Femur (tissue), 1 donor: ENCODE data around the gene CLECL1.
"Not testable (repeated sequence)": the region's sequence is repeated elsewhere in the genome, so short reads cannot be mapped to it uniquely, and the experiment has no call there.

ENCODE experiments used
- DNase-seq: peaks from one replicate; pipeline ENCODE4 v3.0.0-alpha.2; 2017

The CLECL1 gene

DNA sequence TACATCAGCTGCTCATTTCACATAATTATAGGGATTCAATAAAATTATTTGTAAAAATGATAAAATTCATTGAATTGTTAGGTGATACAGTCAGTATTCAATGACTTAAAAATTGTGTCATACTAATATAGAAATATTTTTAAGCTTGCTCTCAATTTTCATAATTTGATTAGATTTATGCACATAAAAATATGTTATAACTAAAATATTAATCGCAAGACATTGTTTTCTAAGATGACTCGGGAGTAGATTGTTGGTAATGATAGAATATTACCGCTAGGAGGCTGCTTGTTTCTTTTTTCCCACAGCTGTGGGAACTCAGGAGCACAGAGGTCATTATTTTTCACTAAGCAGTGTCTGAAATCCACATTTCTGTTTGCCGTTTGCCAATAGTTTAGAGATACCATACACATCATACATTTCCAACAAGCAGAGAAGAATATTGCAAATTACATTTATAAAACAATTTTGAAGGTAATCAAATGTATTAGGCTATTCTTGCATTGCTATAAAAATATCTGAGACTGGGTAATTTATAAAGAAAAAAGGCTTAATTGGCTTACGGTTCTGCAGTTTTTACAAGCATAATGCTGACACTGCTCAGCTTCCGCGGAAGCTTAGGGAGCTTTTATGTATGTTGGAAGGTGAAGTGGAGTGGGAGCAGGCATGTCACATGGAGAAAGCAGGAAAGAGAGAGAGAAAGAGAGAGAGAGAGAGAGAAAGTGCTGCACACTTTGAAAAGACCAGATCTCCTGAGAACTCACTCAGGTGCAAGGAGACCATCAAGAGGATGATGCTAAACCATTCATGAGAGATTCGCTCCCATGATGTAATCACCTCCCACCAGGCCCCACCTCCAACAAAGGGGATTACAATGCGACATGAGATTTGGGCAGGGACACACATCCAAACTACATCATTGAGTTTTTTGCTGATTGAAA lies 18.6 kb upstream of the CLECL1 start:
- DNase-seq, result no peak

DNA sequence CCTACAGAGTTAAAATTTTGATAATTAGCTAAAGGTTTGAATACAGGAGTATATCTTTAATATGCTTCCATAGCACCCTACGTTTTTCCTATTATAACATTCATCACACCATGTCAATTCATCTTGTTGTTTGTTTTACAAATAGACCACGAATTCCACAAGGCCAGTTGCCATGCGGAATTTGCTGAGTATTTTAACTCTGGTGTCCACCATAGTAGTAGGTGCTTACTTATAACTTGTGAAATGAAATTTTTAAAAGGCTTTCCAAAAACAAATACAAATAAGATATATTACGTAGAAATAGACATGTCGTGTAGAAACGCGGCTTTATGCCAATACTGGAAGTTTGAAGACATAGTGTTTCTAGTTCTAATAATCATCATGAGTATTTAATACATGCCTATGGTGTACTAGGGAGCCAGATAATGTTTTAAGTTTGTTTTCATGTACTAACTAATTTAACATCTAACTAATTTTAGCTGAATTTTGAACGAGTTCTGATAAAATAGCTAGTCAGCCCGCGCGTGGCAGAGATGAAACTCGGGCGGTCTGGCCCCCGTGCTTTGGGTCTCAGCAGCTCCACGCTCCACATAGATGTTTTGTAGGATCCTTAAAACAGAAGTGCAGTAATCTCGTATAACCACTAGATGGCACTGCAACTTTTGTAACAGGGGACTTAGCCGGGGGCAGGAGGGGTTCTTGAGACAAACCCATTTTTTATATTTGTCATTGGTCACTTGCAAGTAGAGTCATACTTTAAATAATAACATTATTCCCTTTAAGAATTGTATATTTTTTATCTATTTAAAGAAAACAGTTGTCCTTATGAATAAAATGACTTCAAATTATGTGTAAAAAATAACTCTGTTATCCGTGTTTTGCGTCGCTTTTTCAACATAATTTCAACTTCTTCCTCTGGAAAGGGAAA lies 17.6 kb upstream of the CLECL1 start:
- DNase-seq, result peak; percentile 36

DNA sequence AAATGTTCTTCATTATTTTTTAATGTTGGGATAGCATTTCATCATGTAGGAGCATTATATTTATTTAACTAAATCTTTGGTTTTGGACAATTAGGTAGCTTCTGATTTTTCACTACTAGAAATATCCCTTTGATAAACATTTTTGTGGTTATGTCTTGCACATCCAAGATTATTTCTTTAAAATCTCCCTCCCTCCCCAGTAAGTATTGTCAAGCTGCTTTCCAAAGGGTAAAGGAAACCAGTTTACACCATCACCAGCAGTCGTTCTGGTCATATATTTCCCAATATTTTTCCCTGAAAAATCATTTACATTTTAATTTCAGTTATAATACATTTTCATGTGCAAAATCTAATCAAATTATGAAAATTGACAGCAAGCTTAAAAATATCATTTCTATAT lies 16.7 kb upstream of the CLECL1 start:
- no peak for DNase-seq

DNA sequence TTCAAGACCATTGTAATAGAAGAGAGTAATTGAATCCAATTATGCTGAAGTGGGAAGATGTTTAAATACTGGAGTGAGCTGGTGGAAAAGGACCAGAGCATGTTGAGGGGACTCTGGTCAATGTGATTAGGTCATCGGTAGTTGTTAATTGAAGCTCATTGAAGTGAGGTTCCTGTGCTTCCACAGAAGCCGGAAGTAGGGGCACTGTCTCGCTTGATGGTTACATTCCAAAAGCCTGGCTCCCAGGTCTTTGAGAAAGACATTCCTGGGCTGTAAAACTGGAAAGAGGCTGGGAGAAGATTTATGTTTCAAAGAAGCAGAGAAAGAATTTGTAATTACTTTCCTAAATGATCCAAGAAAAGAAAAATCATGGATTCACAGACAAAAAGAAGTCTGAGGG lies 12.3 kb upstream of the CLECL1 start:
- DNase-seq, result no peak

DNA sequence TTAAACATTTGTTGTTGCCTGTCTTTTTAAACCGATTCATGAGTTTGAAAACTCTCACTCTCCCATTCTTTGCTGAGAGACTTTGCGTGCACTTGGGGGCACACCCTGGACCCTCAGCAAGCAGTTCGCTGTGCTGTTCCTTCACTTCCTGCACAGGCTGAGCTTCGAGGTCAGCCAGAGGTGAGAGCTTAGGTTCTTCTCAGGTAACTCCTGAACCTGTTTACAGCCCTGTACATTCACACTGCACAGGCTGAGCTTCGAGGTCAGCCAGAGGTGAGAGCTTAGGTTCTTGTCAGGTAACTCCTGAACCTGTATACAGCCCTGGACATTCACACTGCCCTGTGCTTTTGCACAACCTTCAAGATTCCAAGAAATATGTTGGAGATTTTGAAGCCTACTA lies 9.8 kb upstream of the CLECL1 start:
- no peak for DNase-seq

DNA sequence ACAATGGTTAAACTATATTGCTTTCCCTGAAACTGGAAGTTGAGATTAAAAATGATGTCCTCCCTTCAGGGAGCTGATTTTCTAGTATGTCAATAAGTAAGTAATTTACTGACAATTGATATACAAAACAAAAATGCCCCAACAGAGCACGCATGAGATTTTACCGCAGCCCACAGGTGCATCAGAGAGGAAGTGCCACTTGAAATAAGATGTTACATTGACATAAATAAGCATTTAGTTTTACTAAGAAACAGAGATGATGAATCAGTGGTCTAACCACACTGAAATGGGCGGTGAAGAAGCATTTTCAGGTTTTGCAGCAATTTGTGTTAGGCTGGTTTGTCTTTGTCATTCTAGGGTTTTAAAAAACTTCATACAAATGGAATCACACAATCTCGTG lies 8.8 kb upstream of the CLECL1 start:
- no peak for DNase-seq

DNA sequence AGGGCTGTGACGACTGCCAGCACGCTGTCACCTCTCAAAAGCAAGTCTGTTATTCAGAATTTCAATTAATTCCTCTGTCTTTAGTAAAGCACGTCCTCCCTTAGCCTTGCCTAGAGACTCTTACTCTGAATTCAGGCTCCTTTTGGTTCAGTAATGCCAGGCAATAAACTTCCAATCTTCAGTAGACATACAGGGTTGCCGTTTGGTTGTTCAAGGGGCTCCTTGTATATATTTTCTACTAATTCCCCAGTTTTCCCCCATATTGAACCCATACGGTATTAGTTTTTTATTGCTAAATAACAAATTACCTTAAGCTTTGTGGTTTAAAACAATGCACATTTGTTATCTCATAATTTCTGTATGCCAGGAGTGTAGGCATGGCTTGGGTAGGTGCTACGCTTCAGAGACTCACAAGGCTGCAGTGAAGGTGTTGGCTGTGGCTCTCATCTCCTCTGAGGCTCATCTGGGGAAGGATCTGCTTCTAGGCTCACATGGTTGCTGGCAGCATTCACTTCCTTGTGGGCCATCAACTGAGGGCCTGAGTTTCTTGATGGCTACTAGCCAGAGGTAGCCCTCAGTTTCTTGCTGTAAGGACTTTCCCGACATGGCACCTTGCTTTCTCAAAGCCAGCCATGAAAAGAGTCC lies 7.3 kb upstream of the CLECL1 start:
- DNase-seq, result no peak

DNA sequence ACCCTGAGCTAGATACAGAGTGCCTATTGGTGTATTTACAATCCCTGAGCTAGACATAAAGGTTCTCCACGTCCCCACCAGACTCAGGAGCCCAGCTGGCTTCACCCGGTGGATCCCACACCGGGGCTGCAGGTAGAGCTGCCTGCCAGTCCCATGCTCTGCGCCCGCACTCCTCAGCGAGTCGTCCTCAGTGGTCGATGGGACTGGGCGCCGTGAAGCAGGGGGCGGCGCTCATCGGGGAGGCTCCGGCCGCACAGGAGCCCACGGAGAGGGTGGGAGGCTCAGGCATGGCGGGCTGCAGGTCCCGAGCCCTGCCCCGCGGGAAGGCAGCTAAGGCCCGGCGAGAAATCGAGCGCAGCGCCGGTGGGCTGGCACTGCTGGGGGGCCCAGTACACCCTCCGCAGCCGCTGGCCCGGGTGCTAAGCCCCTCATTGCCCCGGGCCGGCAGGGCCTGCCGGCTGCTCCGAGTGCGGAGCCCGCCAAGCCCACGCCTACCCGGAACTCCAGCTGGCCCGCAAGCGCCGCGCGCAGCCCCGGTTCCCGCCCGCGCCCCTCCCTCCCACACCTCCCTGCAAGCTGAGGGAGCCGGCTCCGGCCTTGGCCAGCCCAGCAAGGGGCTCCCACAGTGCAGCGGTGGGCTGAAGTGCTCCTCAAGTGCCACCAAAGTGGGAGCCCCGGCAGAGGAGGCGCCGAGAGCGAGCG lies 6.7 kb upstream of the CLECL1 start:
- not testable (repeated sequence) for DNase-seq

DNA sequence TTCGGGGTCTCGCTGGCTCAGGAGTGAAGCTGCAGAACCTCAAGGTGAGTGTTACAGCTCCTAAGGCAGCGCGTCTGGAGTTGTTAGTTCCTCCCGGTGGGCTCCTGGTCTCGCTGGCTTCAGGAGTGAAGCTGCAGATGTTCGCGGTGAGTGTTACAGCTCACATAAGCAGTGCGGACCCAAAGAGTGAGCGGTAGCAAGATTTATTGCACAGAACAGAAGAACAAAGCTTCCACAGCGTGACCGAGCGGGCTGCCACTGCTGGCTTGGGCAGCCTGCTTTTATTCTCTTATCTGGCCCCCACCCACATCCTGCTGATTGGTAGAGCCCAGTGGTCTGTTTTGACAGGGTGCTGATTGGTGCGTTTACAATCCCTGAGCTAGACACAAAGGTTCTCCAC lies 6.0 kb upstream of the CLECL1 start:
- DNase-seq, result not testable (repeated sequence)

DNA sequence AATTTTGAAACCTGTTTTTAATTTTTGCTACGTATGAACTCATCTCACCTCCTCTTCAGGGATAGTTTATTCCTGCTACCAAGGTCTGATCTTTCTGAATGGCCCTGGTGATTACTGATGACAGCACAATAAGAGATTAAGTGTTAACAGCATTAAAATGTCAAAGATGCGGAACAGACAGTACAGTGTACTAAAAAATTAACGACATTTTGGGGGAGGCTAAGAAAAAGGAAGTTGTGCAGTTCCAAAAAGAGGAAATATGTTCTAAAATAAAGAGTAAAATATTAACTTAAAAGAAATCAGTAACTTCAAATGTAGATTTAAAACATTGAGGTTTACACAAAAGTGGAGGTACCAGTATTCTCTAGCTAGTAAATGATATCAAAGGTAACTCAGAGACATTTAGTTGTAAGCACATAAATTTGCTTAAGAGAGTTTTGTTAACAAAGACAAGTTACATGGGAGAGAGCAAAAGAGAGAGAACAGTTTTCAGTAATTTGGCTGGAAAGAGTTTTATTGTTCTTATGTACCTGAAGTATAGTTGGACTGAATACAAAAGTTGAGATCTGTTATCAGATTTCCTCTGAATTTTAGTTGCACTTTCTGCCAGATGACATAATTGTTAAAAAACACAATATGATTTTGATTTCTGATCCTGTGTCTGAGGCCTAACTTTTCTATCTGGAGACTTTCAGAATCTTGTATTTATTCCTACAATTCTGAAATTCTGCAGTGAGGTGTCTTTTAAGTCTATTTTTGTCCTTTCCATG lies 4.2 kb upstream of the CLECL1 start:
- DNase-seq, result no peak

DNA sequence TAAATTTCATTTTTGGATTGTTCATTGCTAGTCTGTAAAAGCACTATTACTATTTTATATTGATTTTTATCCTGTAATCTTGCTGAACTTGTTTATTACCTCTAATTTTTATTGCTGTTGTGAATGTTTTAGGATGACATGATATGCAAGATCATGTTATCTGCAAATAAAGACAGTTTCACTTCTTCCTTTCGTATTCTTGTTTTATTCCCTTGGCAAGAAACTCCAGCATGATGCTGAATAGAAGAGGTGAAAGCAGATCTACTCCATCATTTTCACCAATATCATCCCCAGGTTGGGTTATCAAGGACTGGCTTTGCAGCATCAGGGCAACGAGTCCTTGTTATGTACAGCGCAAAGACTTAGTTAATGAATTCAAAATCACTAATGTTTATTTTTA lies 2.7 kb upstream of the CLECL1 start:
- no peak for DNase-seq

DNA sequence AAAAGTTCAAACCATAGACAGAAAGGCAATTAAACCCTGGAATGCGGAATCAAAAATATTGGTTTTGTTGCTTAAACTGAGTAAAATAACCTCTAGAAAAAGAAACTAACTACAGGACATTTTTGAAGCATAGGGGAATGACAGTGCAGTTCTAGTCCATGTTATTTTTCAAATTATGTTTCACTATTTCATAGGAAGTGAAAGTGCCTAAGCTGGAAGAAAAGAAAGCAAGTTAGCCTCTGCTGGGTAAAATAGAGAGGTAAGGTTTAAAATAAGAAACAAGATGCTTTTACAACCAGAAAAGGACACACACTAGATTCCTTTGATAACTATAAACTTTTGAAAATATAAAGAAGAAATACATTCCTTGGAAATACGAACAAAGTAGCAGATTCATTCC lies 1.1 kb downstream of the CLECL1 start:
- no peak for DNase-seq

DNA sequence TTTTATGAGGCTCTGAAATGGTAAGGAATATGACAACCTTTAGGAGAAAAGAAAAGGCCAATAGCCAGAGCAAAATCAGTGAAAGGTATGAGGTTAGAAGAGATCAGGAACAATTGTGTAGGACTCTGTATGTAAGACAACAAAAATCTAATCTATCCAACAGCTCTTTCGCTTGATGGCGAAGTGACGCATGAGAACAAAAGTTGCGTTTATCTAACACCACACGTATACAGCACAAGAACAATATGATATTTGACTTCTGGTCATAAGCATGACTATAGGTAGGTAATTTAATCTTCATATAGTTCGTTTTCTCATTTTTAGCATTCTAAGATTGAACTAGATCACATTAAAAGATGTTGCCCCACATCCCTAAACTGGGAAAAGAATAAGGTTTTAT lies 1.5 kb downstream of the CLECL1 start:
- no peak for DNase-seq

DNA sequence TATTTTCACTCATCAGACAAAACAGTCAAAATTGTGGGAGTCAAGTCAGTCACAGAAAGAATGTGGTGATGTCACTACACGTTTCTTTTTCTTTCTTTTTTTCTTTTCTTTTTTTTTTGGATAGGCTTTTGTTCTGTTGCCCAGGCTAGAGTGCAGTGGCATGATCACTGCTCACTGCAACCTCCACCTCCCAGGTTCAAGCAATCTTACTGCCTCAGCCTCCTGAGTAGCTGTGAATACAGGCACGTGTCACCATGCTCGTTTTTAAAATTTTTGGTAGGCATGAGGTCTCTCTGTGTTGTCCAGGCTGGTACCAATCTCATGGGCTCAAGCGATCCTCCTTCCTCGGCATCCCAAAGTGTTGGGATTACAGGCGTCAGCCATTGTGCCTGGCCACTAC lies 2.3 kb downstream of the CLECL1 start:
- no peak for DNase-seq

DNA sequence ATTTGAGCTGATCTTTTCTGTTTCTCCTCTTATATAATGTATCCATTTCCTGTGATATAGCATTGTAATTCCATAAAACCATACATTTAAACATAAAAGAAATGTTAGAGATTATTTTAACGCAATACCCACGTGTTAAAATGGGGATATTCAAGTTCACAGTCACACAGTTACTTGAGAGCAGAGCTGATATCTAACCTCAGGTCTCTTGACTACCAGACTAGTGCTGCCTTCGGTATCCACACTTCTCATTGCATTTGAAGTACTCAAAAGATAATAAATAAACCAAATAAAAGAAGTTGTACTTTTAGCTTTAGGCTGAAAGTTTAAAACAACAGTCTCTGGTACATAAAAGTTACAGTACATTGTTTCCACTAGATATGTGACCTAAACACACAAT lies 2.9 kb downstream of the CLECL1 start:
- no peak for DNase-seq

DNA sequence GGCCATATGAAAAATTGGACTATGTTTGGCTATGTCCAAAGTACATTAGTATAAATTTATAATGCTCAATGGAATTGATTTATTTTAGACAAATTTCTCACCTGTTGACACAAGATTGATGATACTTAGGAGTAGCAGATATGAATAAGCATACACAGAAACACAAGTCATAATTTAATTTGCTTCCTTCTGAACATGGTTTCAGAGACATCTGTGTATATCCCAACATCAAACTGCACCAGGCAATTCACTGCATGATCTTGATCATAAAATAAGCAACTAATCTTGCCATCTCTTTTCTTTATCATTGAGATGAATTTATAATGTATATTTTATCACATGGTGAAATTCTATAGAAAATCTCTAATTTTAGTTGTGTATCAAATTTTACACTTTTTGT lies 3.8 kb downstream of the CLECL1 start:
- DNase-seq, result no peak

DNA sequence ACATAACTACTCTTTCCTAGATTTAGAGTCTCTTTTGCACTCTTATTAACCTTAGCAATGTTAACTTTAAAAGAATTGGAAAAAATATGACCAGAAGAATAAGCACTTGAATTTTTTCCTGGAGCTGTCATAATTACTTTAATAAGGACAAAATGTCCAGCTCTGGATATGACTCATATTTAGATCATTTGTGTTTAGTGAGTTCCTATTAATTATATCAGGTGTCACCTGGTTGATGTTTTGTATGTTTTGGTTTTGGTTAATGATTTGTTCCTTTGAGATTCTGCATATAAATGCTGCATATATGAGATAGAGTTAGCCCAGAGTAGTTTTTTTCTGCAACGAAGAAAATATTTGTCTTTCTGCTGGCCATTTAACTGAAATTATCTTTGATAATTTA lies 5.1 kb downstream of the CLECL1 start:
- no peak for DNase-seq

DNA sequence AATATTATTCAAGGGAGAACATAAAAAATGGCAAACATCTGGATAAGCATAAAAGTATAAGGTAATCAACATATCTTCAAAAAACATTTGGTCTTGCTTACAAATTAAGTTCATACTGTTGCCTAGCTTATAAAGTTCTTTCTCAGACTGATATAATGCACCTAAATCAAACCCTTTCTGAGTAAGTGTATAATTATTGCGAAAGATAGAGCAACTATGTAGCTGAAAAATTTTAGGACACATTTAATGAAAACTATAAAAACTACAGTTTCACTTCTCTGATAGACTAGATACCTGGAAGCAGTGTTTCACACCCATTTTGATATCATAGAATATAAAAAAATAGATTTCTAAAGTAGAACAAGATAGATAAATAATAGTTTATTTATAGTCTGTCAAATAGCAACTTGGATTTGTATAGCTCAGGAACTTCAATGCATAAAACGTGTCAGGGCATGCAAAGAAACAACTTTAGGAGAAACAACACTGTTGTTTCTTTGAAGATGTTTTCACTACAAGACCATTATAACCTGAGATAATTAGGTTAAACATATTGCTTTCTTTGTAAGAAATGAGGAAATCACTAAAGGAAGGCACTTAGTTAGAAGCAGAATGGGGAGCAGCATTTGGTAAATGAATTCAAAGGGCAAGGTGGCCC lies 7.6 kb downstream of the CLECL1 start:
- no peak for DNase-seq

DNA sequence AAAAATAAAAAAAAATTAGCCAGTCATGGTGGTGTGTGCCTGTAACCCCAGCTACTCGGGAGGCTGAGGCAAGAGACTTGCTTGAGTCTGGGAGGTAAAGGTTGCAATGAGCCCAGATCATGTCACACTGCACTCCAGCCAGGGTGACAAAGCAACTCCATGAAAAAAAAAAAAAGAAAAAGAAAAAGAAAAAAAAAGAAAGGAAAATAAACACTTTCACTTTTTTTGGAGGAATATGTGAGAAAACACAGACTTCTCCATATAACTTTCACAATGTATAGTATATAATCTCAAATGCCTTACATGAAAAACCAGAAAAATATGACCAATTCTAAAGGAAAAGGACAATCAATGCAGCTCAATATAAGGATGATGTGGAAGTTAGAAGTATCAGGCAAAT lies 8.9 kb downstream of the CLECL1 start:
- DNase-seq, result no peak

DNA sequence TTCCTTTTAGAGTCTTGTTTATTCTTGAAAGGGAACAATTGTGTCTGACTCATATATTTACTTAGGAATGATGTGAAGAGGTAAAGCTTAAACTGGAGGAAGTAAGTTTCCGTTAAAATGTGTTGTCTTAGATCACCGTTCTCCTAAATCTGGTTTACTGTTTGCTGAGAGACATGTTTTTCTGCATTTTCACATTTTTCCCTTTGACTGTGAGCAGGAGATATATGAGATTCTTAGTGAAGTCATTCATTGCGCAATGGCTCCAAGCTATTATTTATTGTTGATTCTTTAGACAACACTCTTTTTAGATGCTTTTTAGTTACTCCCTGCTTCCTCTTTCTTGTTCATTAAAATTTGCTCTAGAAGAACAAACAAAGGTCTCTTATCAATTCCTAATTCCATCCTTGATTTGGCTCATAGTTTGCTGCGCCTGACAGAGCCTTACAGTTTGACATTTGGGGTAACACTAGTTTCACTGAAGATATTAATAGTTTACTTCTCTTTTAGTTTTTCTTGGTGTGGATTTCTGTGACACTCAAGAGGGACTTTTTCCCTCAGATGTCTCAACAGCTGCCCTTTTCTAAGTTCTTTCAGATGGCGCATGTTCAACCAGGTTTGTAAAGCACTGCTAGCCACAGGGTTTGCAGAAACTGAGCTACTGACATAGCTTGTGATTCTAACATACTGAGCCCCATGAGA lies 11.4 kb downstream of the CLECL1 start:
- no peak for DNase-seq

DNA sequence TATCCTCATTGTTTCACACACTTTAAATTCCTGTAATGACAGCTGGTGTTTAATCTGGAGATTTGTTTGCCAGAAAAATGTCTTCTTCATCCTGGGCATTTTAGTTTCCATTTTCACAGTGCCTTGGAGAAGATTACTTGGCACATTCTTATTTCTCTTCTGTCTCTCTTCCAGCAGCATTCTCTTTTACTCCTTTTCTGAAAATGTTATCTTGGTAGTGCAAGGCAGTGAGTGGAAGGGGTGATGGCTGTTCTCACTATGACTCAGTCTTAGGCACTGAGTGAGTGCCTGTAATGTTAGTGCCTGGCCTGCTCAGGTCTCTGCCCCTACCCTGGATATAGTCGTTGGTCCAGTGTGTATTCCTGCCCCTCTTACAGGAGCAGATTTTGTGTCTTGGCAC lies 13.1 kb downstream of the CLECL1 start:
- DNase-seq, result no peak
